ENCODE data around the gene PNPLA7. TPM values are rescaled to one million over a fixed set of nuclear protein-coding genes. Genes with fewer than 3 reads are reported as not detected.

PNPLA7 gene
- total RNA-seq, 1 donor from 2014 or later, result 7.2 TPM

DNA sequence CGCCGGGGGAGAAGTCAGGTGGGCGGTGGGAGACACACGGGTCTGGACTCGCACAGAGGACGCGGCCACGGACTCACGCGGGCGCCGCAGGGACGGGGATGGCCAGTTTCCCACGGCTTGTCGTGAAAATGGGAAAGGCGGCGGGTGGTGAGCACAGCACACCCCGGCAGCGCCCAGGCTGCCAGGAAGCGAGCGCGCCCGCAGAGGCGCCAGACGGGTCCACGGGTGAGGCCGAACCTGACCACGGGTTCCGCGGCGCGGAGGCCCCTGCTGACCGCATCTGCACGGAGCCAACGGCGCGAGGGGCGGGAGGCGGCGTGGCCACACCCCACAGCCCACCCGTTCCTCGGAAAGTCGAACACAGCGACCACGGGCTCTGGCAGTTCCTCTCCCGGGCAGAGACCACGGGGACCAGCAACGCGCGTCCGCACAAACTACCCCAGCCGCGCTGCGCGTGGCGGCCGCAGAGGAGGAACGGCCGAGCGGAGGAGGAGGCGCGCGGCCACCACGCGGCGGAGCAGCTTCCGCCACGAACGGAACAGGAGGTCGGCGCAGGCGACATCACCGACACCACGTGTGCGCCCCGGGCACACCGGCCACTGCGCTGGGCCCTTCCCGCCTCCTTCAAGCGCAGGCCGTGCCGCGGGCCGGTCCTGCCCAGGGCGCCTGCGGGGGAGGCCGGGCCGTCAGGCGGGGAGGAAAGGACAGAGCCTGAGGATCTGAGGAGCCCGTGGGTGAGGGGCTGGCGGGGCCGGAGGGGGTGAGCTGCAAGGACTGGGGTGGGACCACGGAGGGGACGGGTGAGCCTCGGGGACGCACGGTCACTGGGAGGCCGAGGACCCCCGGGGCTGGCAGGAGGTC, 132.8 kb downstream of the PNPLA7 start:
- Mint-ChIP-seq H3K27ac (ENCODE audit: unreplicated experiment) (no peak overlapping the region), H3K27me3 (ENCODE audit: unreplicated experiment) (no peaks in the 10 kb centered on the region), H3K4me3 (ENCODE audit: unreplicated experiment) (no peak overlapping the region), H3K36me3 (ENCODE audit: unreplicated experiment) (peaks cover 2% of the 10 kb centered on the region), H3K4me1 (ENCODE audit: unreplicated experiment) (peaks cover 32% of the 10 kb centered on the region), H3K9me3 (ENCODE audit: unreplicated experiment) (no peaks in the 10 kb centered on the region)
- TF ChIP-seq, protein P1, sequence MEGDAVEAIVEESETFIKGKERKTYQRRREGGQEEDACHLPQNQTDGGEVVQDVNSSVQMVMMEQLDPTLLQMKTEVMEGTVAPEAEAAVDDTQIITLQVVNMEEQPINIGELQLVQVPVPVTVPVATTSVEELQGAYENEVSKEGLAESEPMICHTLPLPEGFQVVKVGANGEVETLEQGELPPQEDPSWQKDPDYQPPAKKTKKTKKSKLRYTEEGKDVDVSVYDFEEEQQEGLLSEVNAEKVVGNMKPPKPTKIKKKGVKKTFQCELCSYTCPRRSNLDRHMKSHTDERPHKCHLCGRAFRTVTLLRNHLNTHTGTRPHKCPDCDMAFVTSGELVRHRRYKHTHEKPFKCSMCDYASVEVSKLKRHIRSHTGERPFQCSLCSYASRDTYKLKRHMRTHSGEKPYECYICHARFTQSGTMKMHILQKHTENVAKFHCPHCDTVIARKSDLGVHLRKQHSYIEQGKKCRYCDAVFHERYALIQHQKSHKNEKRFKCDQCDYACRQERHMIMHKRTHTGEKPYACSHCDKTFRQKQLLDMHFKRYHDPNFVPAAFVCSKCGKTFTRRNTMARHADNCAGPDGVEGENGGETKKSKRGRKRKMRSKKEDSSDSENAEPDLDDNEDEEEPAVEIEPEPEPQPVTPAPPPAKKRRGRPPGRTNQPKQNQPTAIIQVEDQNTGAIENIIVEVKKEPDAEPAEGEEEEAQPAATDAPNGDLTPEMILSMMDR (IDR thresholded peaks at IDR 0.05), result no peak
- DNase-seq (ENCODE audit: extremely low spot score, unreplicated experiment), result no peak

- H3K4me3 Mint-ChIP-seq (ENCODE audit: unreplicated experiment), result no peak overlapping the region
- no peaks in the 10 kb centered on the region for H3K27me3 Mint-ChIP-seq (ENCODE audit: unreplicated experiment)
- no peaks in the 10 kb centered on the region for H3K9me3 Mint-ChIP-seq (ENCODE audit: unreplicated experiment)
- H3K36me3 Mint-ChIP-seq (ENCODE audit: unreplicated experiment), result peaks cover 2% of the 10 kb centered on the region
- DNase-seq (ENCODE audit: extremely low spot score, unreplicated experiment), result no peak
- peaks cover 30% of the 10 kb centered on the region for H3K4me1 Mint-ChIP-seq (ENCODE audit: unreplicated experiment)
- TF ChIP-seq, protein P1 (IDR thresholded peaks at IDR 0.05), result no peak
- H3K27ac Mint-ChIP-seq (ENCODE audit: unreplicated experiment), result no peak overlapping the region
These were observed 133.5 kb downstream of the PNPLA7 start for GRCh38 chr9:137416563-137417151.

- TF ChIP-seq, protein P1 (IDR thresholded peaks at IDR 0.05), result no peak
- Mint-ChIP-seq H3K4me1 (ENCODE audit: unreplicated experiment) (peaks cover 28% of the 10 kb centered on the region), H3K9me3 (ENCODE audit: unreplicated experiment) (no peaks in the 10 kb centered on the region), H3K4me3 (ENCODE audit: unreplicated experiment) (no peak overlapping the region), H3K27ac (ENCODE audit: unreplicated experiment) (no peak overlapping the region), H3K36me3 (ENCODE audit: unreplicated experiment) (peaks cover 2% of the 10 kb centered on the region), H3K27me3 (ENCODE audit: unreplicated experiment) (no peaks in the 10 kb centered on the region)
- DNase-seq (ENCODE audit: extremely low spot score, unreplicated experiment), result no peak
These were observed 134.1 kb downstream of the PNPLA7 start for GRCh38 chr9:137416006-137416562.

DNA sequence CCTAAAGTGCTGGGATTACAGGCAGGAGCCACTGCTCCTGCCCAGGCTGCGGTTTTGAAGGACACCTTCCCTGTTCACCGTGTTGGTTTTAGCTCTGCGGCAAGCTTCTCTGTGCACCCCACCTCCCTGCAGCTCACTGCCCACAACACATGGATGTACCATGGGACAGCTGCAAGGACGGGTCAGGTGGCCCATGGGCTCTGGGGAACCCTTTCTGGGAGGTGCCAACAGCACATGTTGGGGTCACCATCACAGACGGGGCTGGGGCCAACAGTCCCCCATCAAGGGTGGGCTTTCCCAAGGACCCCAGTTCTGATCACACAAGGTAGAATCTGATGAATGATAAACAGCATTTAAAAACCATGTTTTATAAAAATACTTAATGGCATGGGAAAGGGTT, 134.8 kb downstream of the PNPLA7 start:
- no peak for DNase-seq (ENCODE audit: extremely low spot score, unreplicated experiment)
- no peaks in the 10 kb centered on the region for H3K27me3 Mint-ChIP-seq (ENCODE audit: unreplicated experiment)
- no peaks in the 10 kb centered on the region for H3K9me3 Mint-ChIP-seq (ENCODE audit: unreplicated experiment)
- peaks cover 2% of the 10 kb centered on the region for H3K36me3 Mint-ChIP-seq (ENCODE audit: unreplicated experiment)
- H3K4me3 Mint-ChIP-seq (ENCODE audit: unreplicated experiment), result no peak overlapping the region
- H3K27ac Mint-ChIP-seq (ENCODE audit: unreplicated experiment), result no peak overlapping the region
- TF ChIP-seq, protein P1 (IDR thresholded peaks at IDR 0.05), result no peak
- H3K4me1 Mint-ChIP-seq (ENCODE audit: unreplicated experiment), result peaks cover 29% of the 10 kb centered on the region

DNA sequence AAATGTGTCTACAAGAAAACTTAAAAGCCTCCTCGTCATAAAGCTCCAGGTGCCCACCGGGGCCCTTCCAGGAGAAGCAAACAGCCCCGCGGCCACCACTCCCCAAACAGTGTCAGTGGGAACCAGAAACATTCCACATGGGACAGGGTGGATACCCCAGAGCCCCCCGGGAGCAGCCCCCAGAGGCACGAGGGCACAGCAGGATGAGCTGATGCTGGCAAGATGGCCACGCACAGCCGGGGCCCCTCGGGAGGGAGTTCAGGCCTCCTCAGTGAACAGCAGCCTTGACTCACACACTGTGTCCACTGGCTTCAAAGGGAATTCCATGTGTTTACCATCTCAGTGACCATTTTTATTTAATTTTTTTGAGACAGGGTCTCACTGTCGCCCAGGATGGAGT, 137.8 kb downstream of the PNPLA7 start:
- Mint-ChIP-seq H3K9me3 (ENCODE audit: unreplicated experiment) (no peaks in the 10 kb centered on the region), H3K4me1 (ENCODE audit: unreplicated experiment) (peaks cover 31% of the 10 kb centered on the region), H3K27ac (ENCODE audit: unreplicated experiment) (peak overlapping the region; percentile 38), H3K36me3 (ENCODE audit: unreplicated experiment) (no peaks in the 10 kb centered on the region), H3K27me3 (ENCODE audit: unreplicated experiment) (no peaks in the 10 kb centered on the region), H3K4me3 (ENCODE audit: unreplicated experiment) (no peak overlapping the region)
- TF ChIP-seq, protein P1 (IDR thresholded peaks at IDR 0.05), result no peak
- DNase-seq (ENCODE audit: extremely low spot score, unreplicated experiment), result no peak
